ENCODE results near the gene TCF4. TPM values are rescaled to one million over a fixed set of nuclear protein-coding genes. Genes with fewer than 3 reads are reported as not detected.

Gene TCF4
- total RNA-seq, 1 experiment from 2014 or later = 93.7 TPM

- no peak for TF ChIP-seq CTCF (IDR thresholded peaks at IDR 0.05; ENCODE audit: insufficient read depth in 1 of 2, low read depth in 1 of 2, low read length in 1 of 2, severe bottlenecking in 1 of 2, unreplicated experiment in 1 of 2)
- Mint-ChIP-seq H3K27me3 (ENCODE audit: insufficient read depth, unreplicated experiment) (no peaks in the 10 kb centered on the region), H3K4me3 (ENCODE audit: unreplicated experiment) (no peak overlapping the region), H3K9me3 (ENCODE audit: unreplicated experiment) (no peaks in the 10 kb centered on the region), H3K27ac (ENCODE audit: unreplicated experiment) (no peak overlapping the region), H3K4me1 (ENCODE audit: low read depth, unreplicated experiment) (peaks cover 13% of the 10 kb centered on the region), H3K36me3 (ENCODE audit: insufficient read depth, unreplicated experiment) (no peaks in the 10 kb centered on the region)
- H3K9me3 ChIP-seq = no peaks in the 10 kb centered on the region
- POLR2A ChIA-PET = no interaction called here
- no peaks in the 10 kb centered on the region for H3K27me3 ChIP-seq (replicated peaks; ENCODE audit: control insufficient read depth, insufficient read depth, low read length)
- no peak overlapping the region for H3K4me3 ChIP-seq (ENCODE audit: low read depth, low read length)
- no TSS peak for BruUV-seq (replicated peaks)
- no peak for DNase-seq
- no peaks in the 10 kb centered on the region for H3K36me3 ChIP-seq (ENCODE audit: control insufficient read depth, insufficient read depth, low read length)
- H3K4me1 ChIP-seq = peaks cover 5% of the 10 kb centered on the region; the same call in 1 of the 2 replicates
- CTCF ChIA-PET = no interaction called here
- intact Hi-C loops (cut with micrococcal nuclease; ENCODE audit: unreplicated experiment) = loop anchor here (10.0 kb wide), 2 partner anchors 90 to 170 kb away; no protein-coding TSS in a partner anchor
Measured at GRCh38 chr18:55404832-55405465, 183.0 kb downstream of the TCF4 start.

- TF ChIP-seq CTCF (IDR thresholded peaks at IDR 0.05; ENCODE audit: insufficient read depth in 1 of 2, low read depth in 1 of 2, low read length in 1 of 2, severe bottlenecking in 1 of 2, unreplicated experiment in 1 of 2) = no peak
- H3K27ac Mint-ChIP-seq (ENCODE audit: unreplicated experiment) = no peak overlapping the region
- DNase-seq = no peak
Measured at GRCh38 chr18:55404136-55404830, 183.7 kb downstream of the TCF4 start.

GRCh38 chr18:55403421-55403949 lies 184.5 kb downstream of the TCF4 start:
- intact Hi-C loops (cut with micrococcal nuclease; ENCODE audit: unreplicated experiment) = loop anchor here (10.0 kb wide), 2 partner anchors 91 to 169 kb away; no protein-coding TSS in a partner anchor
- Mint-ChIP-seq H3K36me3 (ENCODE audit: insufficient read depth, unreplicated experiment) (no peaks in the 10 kb centered on the region), H3K4me1 (ENCODE audit: low read depth, unreplicated experiment) (peaks cover 13% of the 10 kb centered on the region), H3K9me3 (ENCODE audit: unreplicated experiment) (no peaks in the 10 kb centered on the region), H3K27me3 (ENCODE audit: insufficient read depth, unreplicated experiment) (no peaks in the 10 kb centered on the region), H3K27ac (ENCODE audit: unreplicated experiment) (peak overlapping the region; percentile 33), H3K4me3 (ENCODE audit: unreplicated experiment) (no peak overlapping the region)
- no TSS peak for BruUV-seq (replicated peaks)
- ChIA-PET CTCF (no interaction called here), POLR2A (no interaction called here)
- TF ChIP-seq CTCF (IDR thresholded peaks at IDR 0.05; ENCODE audit: insufficient read depth in 1 of 2, low read depth in 1 of 2, low read length in 1 of 2, severe bottlenecking in 1 of 2, unreplicated experiment in 1 of 2) = no peak
- H3K4me1 ChIP-seq = peaks cover 5% of the 10 kb centered on the region; the same call in 1 of the 2 replicates
- H3K9me3 ChIP-seq = no peaks in the 10 kb centered on the region
- no peaks in the 10 kb centered on the region for H3K27me3 ChIP-seq (replicated peaks; ENCODE audit: control insufficient read depth, insufficient read depth, low read length)
- DNase-seq = no peak
- H3K4me3 ChIP-seq (ENCODE audit: low read depth, low read length) = no peak overlapping the region
- no peaks in the 10 kb centered on the region for H3K36me3 ChIP-seq (ENCODE audit: control insufficient read depth, insufficient read depth, low read length)

More at GRCh38 chr18:55404136-55404830, 183.7 kb downstream of the TCF4 start:
- no peaks in the 10 kb centered on the region for H3K27me3 ChIP-seq (replicated peaks; ENCODE audit: control insufficient read depth, insufficient read depth, low read length)
- no peaks in the 10 kb centered on the region for H3K27me3 Mint-ChIP-seq (ENCODE audit: insufficient read depth, unreplicated experiment)
- no peak overlapping the region for H3K4me3 ChIP-seq (ENCODE audit: low read depth, low read length)
- CTCF ChIA-PET = no interaction called here
- H3K4me1 Mint-ChIP-seq (ENCODE audit: low read depth, unreplicated experiment) = peaks cover 13% of the 10 kb centered on the region
- no peaks in the 10 kb centered on the region for H3K36me3 ChIP-seq (ENCODE audit: control insufficient read depth, insufficient read depth, low read length)
- peaks cover 5% of the 10 kb centered on the region; the same call in 1 of the 2 replicates for H3K4me1 ChIP-seq
- H3K4me3 Mint-ChIP-seq (ENCODE audit: unreplicated experiment) = no peak overlapping the region
- intact Hi-C loops (cut with micrococcal nuclease; ENCODE audit: unreplicated experiment) = loop anchor here (10.0 kb wide), 2 partner anchors 91 to 169 kb away; no protein-coding TSS in a partner anchor
- H3K36me3 Mint-ChIP-seq (ENCODE audit: insufficient read depth, unreplicated experiment) = no peaks in the 10 kb centered on the region
- no peaks in the 10 kb centered on the region for H3K9me3 Mint-ChIP-seq (ENCODE audit: unreplicated experiment)
- no peaks in the 10 kb centered on the region for H3K9me3 ChIP-seq
- BruUV-seq (replicated peaks) = no TSS peak
- POLR2A ChIA-PET = no interaction called here

All from Caco-2 (cell line).